GM19397 (cell line): ENCODE results near the gene IPCEF1.
"Not testable (repeated sequence)": the region's sequence is repeated elsewhere in the genome, so short reads cannot be mapped to it uniquely, and the experiment has no call there.

Source experiments
- ATAC-seq: cut with Tn5 transposase; IDR thresholded peaks from one replicate; pipeline ENCODE4 v1.9.1; 2021; ENCODE audit warnings: mild to moderate bottlenecking, moderate library complexity; ENCODE audit not compliant: unreplicated experiment

IPCEF1 gene

DNA sequence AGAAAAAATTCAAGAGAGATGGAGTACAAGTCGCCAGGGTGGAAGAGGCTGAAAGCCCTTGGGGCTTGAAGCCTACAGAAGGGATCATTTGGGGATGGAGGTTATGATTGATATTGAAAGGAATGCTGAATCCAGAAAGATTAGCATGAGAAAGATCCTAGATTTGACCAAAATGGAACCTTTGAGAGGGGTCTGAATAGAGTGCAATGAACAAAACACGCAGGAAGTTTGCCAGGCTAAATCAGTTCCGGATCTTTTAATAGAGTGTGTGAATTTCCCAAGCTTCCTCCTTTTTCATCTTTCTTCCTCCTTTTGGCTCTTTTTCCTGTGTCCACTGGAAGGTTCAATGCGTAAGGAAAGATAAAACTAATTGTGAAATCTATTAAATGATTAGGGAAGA, 15.3 kb downstream of the IPCEF1 start:
- ATAC-seq, result no peak

DNA sequence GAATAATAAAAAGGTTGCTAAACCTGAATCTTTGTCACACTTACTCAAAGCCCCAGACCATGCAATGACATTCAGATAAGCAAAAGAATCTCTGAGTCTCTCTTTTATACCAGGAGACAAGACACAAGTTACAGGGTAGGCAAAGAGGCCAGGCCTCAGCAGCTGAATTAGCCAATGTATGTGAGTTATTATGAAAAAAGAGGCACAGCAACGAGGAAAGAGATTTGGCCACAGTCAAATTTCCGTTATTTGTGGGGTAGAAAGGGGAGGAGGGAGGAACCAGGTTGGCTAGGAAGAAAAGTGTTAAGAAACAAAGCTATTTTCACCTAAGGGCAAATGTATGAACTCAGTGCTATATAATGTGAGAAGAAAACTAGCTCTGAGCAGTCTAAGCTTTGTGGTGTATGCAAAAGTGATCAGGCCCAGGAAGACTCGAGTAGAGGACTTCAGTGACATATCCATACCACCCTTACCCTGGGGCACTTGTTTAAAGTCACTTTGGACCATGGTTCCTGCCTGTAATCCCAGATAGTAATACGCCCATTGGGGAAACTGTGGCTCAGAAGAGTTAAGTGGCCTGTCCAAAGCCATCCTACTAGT, 19.1 kb downstream of the IPCEF1 start:
- no peak for ATAC-seq

DNA sequence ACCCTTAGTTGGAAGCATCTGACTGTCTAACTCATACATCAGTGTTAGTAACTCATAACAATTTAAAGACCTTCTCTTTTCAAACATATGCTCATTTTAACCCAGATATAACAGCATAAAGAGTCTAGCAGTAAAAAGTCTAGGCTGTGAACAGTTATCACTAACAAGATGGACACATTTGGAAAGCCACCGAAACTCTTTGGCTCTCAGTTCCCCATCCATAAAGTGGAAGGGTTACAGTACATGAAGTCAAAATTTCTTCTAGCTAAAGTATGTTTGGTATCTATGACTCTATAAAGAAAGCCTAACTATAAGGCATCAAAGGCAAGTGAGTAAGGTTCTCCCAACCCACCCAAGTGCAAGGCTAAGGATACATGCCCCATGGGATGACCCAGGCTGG, 22.5 kb downstream of the IPCEF1 start:
- ATAC-seq, result not testable (repeated sequence)

DNA sequence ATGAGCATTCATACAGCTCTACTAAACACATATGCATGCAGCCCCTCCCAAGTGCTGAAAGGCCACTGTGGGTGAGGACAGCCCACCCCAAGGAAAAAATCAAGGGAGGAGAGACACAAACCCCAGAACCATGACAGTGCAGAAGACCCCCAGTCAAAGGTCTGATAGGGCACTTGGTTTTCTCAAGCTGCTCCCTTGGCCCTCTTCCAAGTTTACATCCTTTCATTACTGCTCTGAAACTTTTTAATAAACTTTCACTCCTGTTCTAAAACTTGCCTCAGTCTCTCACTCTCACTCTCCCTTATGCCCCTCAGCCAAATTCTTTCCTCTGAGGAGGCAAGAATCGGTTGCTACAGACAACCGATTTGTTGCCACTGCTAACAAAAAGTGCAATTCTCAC, 24.9 kb downstream of the IPCEF1 start:
- no peak for ATAC-seq

DNA sequence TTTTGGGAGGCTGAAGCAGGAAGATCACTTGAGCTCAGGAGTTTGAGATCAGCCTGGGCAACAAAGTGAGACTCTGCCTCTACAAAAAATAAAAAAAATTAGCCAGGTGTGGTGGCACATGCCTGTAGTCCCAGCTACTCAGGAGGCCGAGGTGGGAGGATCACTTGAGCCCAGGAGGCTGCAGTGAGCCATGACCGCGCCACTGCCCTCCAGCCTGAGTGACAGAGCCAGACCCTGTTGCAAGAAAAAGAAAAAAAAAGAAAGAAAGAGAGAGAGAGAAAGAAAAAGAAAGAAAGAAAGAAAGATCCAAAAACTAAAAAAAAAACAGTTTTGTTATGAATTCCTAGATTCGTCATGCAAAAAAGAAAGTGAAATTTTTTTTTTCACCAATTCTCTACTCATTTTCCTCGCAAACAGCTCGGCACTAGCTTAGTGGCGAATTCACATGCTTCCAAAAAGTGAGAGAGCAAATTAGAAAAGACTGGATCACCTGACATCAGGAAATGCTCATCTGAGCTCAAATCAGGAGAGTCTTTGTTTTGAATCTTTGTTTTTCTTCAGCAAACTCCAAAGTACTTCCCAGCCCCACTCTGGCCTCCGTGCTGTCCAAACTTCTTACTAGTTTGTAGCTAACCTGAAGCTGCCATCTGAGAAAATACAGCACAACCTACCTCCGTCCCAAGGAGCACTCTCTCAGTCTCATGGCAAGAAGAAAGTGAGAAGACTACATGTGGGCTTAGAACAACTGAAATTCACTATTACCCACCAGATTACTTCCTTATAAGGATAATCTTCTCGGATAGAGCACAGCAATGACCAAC, 27.0 kb downstream of the IPCEF1 start:
- ATAC-seq, result no peak

DNA sequence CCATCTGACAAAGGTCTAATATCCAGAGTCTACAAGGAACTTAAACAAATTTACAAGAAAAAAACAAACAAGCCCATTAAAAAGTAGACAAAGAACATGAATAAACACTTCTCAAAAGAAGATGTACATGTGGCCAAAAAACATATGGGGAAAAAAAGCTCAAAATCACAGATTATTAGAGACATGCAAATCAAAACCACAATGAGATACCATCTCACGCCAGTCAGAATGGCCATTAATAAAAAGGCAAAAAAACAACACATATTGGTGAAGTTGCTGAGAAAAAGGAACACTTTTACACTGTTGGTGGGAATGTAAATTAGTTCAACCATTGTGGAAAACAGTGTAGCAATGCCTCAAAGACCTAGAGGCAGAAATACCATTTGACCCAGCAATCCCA, 29.3 kb downstream of the IPCEF1 start:
- ATAC-seq, result not testable (repeated sequence)

DNA sequence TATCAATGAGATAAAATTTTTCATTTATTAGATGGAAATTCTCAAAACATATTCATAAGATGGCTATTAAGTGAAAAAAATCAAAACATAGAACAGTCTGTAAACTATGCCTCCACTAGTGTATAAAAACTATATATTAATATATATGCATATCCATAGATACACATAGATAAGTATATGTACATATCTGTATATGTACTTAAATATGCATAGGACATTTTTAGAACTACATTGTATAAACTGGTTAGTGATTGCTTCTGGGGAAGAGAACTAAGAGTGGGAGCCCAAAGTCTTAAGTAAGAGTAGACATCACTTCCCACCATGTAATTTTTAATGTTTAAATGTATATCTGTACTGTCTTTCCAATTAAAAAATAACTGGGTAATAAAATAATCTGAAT, 31.5 kb downstream of the IPCEF1 start:
- ATAC-seq, result no peak

DNA sequence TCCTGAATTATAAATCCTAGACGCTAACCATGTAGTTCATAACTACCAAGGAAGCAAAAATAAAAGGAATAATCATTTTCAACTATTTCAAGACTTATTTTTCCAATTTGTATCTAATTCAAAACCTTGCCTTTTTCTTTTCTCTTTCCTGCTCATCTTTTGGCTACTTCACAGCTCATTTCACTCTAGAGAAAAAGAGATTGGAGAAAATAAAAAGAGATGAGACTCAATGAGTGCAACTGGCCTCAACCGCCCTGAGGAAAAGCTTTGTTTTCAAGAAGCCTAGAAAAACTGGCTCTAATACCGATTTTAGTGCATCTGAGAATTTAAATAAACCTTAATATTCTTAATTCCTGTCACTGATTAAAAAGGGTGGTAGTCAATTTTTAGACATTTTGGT, 36.4 kb downstream of the IPCEF1 start:
- ATAC-seq, result no peak

DNA sequence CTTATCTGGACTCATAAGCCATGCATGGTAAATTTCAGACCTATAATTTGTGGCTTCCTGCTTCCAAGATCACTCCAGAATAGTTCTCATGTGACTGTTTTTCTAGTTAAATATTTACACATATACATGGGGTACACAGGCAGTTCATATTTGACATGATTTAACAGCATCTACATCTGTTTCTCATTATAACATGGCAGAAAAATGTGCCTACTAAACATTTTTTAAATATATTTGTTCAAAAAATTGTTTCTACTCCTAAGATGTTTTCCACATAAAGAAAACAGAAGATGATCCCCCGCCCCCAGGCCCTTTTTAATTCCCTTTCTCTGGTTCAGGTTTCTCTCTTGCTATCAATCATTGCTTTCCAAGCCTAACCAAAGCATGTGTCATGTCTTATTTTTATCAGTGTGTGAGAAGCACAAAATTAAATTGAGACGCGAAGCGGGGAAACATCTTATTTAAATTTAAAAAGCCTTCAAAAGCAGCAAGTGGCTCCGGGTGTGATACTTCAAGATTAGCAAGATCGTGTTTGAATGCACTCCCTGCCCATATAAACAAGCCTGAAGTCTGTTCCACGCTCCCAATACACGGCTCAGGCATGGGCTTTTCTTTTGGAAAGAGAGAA, 37.3 kb downstream of the IPCEF1 start:
- peak; percentile 57 for ATAC-seq

DNA sequence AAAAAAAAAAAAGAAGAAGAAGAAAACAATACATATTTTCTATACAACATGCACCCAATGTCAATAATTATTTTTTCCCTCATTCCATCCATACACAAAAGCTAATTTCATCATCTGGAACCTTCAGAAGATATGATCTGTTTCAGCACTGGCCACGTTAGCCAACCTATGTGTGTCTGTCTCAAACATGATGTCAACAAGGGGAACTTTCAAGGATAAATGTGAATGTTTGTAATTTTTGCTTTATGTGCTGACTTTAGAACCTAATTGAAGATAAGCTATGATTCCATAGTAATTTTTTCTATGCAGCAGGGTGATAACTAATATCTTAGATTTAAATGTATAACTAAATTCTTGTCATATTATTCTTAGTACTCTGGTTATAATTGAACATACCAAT, 37.9 kb downstream of the IPCEF1 start:
- no peak for ATAC-seq

DNA sequence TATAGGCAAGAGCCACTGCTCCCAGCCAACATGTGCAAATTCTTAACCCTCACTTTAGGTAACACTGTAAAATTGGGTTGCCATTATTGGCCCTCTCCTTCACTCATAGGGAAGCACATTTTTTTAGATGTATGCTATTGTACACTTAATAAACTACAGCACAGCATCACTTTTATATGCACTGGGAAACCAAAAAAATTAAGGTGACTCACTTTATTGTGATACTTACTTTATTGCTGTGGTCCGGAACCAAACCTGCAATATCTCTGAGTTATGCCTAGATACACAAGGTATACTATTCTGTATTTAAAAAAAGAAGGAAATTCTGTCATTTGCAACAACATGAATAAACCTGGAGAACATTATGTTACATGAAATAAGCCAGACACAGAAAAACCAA, 40.5 kb downstream of the IPCEF1 start:
- no peak for ATAC-seq

DNA sequence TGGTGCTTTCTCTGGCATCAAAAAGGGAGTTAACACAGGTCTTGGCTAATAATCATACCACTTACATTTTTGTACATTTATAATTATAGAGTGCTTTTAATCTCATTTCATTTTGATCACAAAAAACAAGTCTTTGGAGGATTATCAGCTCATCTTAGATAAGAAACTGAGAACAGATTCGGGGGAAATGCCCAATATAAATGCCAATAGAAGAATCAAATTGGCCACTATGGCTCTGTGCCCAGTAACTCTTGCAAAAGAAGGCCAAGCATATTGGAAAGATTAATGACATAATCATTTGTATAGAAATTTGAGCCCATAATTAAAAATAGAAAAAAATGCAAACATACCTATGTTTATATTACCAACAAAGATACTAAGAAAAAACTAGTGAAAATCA, 42.5 kb downstream of the IPCEF1 start:
- no peak for ATAC-seq

DNA sequence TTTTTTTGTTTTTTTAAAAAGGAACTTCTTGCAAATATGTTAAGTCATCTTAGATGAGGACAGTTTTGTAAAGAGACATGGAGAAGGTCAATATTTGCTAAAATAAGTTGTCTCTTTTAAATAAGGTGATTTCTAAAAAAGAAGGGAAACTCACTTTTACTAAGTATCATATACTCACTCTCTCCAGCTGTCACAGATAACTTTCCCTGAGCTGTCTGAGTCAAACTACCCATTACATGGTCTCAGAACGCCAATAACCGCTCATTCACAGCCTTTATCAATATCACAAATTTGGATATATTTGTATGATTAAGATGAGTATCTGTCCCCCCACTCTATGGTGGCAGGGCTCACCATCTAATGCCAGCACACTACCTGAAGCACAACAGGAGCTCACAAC, 47.6 kb downstream of the IPCEF1 start:
- ATAC-seq, result no peak

DNA sequence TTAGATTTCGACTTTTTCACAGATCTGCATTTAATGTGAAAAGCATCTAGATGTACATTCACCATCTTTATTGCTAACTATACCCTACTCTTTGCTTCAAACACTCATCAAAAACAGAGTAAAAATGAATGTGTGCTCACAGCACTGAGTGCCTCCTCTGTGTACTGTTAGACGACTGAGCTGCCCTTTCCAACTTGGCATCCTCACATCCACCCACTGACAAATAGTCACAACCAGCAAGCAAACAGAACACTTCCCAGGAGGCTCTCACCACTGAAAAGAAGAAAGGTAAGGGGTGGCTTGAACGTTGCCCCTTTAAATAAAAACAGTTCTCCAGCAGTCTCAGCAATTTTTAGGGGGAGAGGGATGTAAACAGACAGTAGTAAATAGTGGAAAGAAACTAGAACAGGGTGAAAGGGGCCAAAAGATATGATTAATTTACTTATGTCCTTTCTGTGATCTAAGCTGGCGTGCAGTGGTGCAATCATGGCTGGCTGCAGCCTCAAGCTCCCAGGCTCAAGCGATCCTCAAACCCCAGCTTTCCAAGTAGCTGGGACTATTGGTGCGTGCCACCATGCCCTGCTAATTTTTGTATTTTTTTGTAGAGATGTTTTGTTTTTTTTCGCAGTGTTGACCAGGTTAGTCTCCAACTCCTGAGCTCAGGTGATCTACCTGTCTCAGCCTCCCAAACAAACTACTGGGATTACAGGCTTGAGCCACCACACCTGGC, 48.7 kb downstream of the IPCEF1 start:
- ATAC-seq, result no peak

DNA sequence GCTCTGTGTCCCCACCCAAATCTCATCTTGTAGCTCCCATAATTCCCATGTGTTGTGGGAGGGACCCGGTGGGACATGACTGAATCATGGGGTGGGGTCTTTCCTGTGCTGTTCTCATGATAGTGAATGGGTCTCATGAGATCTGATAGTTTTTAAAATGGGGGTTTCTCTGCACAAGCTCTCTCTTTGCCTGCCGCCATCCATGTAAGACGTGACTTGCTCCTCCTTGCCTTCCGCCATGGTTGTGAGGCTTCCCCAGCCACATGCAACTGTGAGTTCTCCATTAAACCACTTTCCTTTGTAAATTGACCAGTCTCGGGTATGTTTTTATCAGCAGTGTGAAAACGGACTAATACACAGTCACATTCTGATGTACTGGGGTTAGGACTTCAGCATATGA, 49.5 kb downstream of the IPCEF1 start:
- not testable (repeated sequence) for ATAC-seq

DNA sequence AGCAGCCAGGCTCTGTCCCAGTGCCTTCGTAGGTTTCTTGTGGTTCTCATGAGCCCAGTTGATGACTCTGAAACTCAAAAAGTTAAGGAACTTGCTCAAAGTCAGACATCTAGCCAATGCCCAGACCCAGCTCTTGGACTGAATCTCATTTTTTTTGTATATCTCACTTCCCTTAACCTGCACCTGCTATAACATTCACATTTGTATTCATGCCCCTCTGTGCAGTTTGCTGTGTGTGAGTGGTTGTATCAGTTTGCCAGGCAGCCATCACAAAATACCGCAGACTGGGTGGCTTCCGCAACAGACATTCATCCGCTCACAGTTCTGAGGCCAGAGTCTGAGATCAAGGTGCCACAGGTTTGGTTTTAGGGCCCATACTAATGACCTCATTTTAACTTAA, 49.9 kb downstream of the IPCEF1 start:
- ATAC-seq, result peak; percentile 66

DNA sequence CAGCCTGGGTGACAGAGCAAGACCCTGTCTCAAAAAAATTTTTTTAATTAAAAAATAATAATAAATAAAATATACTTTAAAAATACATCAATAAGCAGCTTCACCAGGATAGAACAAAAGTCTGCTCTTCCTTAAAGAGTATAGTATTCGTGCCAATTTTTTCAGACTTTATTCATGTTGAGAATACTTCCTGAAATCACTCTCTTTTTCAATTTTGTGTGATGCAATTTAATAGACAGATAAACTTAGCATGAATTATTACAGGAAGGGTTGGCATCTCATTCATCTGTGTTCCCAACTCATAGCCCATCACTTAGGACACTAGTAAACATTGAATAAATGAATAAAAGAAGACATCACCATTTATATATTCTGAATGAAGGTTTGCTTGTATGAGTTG, 52.4 kb downstream of the IPCEF1 start:
- ATAC-seq, result no peak

DNA sequence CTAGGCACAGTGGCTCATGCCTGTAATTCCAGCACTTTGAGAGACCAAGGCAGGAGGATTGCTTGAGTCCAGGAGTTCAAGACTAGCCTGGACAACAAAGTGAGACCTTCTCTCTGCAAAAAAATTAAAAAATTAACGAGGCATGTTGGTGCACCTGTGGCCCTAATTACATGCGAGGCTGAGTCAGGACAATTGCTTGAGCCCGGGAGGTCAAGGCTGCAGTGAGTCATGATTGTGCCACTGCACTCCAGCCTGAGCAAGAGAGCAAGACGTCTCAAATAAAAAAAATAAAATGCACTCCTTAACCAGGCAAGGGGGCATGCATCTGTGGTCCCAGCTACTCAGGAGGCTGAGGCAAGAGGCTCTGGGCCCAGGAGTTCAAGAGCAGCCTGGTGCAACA, 53.0 kb downstream of the IPCEF1 start:
- ATAC-seq, result not testable (repeated sequence)

DNA sequence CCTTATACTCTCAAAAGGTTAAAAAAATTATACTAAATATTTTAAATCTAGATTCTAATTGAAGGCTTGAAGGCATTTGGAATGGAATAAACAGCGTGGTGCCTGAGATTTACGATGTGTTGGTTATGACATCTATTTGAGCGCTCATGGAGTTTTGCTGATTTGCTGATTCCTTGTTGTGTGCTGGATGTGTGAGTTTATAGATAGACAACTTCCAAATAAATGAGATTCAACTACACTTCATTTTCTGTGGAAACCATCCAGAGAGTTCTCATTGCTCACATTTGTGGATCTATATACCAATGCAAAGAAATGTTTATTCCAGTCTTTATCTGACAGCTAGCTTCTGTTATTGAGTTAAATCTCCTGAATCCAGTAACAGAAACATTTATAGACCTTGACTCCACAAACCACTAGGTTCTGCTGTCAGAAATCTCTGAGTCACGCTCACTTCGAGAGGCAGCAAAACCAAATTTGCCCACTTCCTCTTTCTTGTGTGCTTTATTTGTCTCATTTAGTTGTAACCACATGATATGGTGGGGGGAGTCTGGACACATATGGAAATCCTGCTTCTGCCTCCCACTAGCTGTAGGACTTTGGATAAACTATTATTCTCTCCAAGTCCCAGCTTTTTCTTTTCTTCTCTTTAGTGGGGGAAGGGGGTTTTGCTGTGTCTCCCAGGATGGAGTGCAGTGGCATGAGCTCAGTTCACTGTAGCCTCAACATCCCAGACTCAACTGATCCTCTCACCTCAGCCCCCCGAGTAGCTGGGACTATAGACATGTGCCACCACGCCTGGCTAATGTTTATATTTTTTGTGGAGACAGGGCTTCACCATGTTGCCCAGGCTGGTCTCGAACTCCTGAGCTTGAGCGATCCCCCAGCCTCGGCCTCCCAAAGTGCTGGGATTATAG, 54.5 kb downstream of the IPCEF1 start:
- ATAC-seq, result peak; percentile 86

DNA sequence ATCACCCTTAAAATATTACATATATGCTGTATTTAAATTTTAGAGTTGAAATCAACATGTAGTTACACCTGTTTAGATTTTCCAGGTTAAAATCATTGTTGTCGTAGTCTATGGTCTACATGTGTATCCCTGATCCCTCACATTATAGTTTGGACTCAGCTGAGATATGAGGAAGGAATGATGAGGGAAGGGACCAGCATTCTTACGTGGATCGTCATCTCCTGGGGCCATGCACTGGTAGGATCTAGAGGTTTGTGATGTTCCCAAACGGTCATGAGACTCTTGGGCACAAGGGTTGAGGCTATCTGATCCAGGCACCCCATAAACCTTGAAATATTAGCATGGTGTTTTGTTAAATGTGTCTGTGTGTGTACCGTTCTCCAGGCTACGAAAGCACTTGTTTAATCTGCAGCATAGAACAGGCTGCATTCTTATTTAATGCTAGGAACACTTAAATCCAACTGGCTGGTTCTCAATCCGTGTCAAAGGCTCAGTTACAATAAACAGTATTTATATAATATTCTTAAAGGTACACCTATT, 55.4 kb downstream of the IPCEF1 start:
- ATAC-seq, result no peak
